HG02642 (cell line): ENCODE measurements around the gene TEX11.
"Not testable (repeated sequence)": the region's sequence is repeated elsewhere in the genome, so short reads cannot be mapped to it uniquely, and the experiment has no call there.

Experiments
- ATAC-seq: cut with Tn5 transposase; IDR thresholded peaks from one replicate; pipeline ENCODE4 v1.9.1; 2021; ENCODE audit warnings: mild to moderate bottlenecking; ENCODE audit not compliant: unreplicated experiment, poor library complexity

The TEX11 gene

GRCh38 chrX:70769659-70770227 lies 138.8 kb downstream of the TEX11 start:
- no peak for ATAC-seq

- ATAC-seq: no peak
Measured at GRCh38 chrX:70762285-70762684, 146.2 kb downstream of the TEX11 start.

GRCh38 chrX:70755850-70756249 lies 152.7 kb downstream of the TEX11 start:
- ATAC-seq: no peak

GRCh38 chrX:70754169-70754848 lies 154.2 kb downstream of the TEX11 start:
- no peak for ATAC-seq

- not testable (repeated sequence) for ATAC-seq
Measured at GRCh38 chrX:70733774-70734173, 174.7 kb downstream of the TEX11 start.

- not testable (repeated sequence) for ATAC-seq
Measured at GRCh38 chrX:70727961-70728360, 180.6 kb downstream of the TEX11 start.

GRCh38 chrX:70720721-70721120 lies 187.8 kb downstream of the TEX11 start:
- ATAC-seq: no peak

GRCh38 chrX:70711336-70711735 lies 197.2 kb downstream of the TEX11 start:
- not testable (repeated sequence) for ATAC-seq

GRCh38 chrX:70694339-70695122 lies 214.0 kb downstream of the TEX11 start:
- no peak for ATAC-seq

GRCh38 chrX:70679455-70679854 lies 229.1 kb downstream of the TEX11 start:
- ATAC-seq: not testable (repeated sequence)

- ATAC-seq: no peak
Measured at GRCh38 chrX:70675284-70675683, 233.2 kb downstream of the TEX11 start.

- no peak for ATAC-seq
Measured at GRCh38 chrX:70672326-70672725, 236.2 kb downstream of the TEX11 start.

- no peak for ATAC-seq
Measured at GRCh38 chrX:70669120-70669519, 239.4 kb downstream of the TEX11 start.

- no peak for ATAC-seq
Measured at GRCh38 chrX:70664726-70665125, 243.8 kb downstream of the TEX11 start.

- ATAC-seq: not testable (repeated sequence)
Measured at GRCh38 chrX:70661124-70661523, 247.4 kb downstream of the TEX11 start.

GRCh38 chrX:70657546-70657945 lies 251.0 kb downstream of the TEX11 start:
- ATAC-seq: not testable (repeated sequence)

GRCh38 chrX:70656304-70656703 lies 252.2 kb downstream of the TEX11 start:
- ATAC-seq: no peak

GRCh38 chrX:70647910-70648309 lies 260.6 kb downstream of the TEX11 start:
- ATAC-seq: not testable (repeated sequence)

- no peak for ATAC-seq
Measured at GRCh38 chrX:70636218-70636617, 272.3 kb downstream of the TEX11 start.

GRCh38 chrX:70635669-70636068 lies 272.8 kb downstream of the TEX11 start:
- ATAC-seq: no peak

GRCh38 chrX:70635227-70635626 lies 273.3 kb downstream of the TEX11 start:
- ATAC-seq: no peak
